ENCODE results near the gene ENSA. TPM values are rescaled to one million over a fixed set of nuclear protein-coding genes. Genes with fewer than 3 reads are reported as not detected.

The ENSA gene
- total RNA-seq, 1 experiment from 2014 or later = 212 TPM

GRCh38 chr1:150578272-150579109, 50.9 kb downstream of the ENSA start:
- H3K27ac Mint-ChIP-seq = peak overlapping the region; percentile 99
- Histone ChIP-seq H4K5ac (ENCODE audit: insufficient read length, low read depth, low read length) (peak overlapping the region; percentile 74), H4K20me1 (ENCODE audit: control insufficient read depth, insufficient read depth, insufficient read length) (no peaks in the 10 kb centered on the region), H3K27ac (ENCODE audit: insufficient read length, low read depth, low read length) (peak overlapping the region; percentile 89), H2BK12ac (ENCODE audit: insufficient read length, low read depth, low read length) (no peak overlapping the region), H3K9me3 (ENCODE audit: control insufficient read depth, low read depth, low read length) (no peaks in the 10 kb centered on the region), H3K23me2 (ENCODE audit: insufficient read length, low read depth, low read length, poor library complexity, severe bottlenecking) (peaks cover 7% of the 10 kb centered on the region), H3T11ph (ENCODE audit: low read length) (no peak overlapping the region), H2BK15ac (ENCODE audit: low read depth, low read length) (no peak overlapping the region), H2BK120ac (ENCODE audit: low read depth, low read length, poor library complexity, severe bottlenecking) (peak overlapping the region; percentile 3), H3K27me3 (ENCODE audit: insufficient read depth, low read length) (no peaks in the 10 kb centered on the region), H3K79me1 (ENCODE audit: insufficient read depth, low read depth, low read length, poor library complexity, severe bottlenecking) (no peaks in the 10 kb centered on the region), H3K4me1 (ENCODE audit: insufficient read depth, low read length) (peaks cover 4% of the 10 kb centered on the region), H3K14ac (ENCODE audit: insufficient read depth, low read length) (peak overlapping the region; percentile 99), H3K56ac (ENCODE audit: insufficient read length, low read depth, low read length) (peak overlapping the region; percentile 44), H2BK5ac (ENCODE audit: insufficient read length, low read length) (peak overlapping the region; percentile 64), H4K91ac (ENCODE audit: insufficient read length, low read depth, low read length) (peak overlapping the region; percentile 3), H3K23ac (ENCODE audit: insufficient read length, low read depth, low read length) (peak overlapping the region; percentile 15), H3K4me2 (ENCODE audit: insufficient read depth, insufficient read length, low read length) (peak overlapping the region; percentile 98), H4K8ac (replicated peaks; ENCODE audit: insufficient read length, low read depth, low read length) (no peak overlapping the region), H2BK20ac (ENCODE audit: low read depth, low read length, poor library complexity, severe bottlenecking) (no peak overlapping the region), H3K79me2 (ENCODE audit: insufficient read depth, low read length) (peaks cover 35% of the 10 kb centered on the region), H3K9ac (ENCODE audit: extremely low read depth, insufficient read length, low read length) (peak overlapping the region; percentile 98), H2AK5ac (ENCODE audit: insufficient read length, low read length) (no peak overlapping the region), H2AFZ (ENCODE audit: low read length) (no peak overlapping the region), H3K4ac (ENCODE audit: low read depth, low read length) (peak overlapping the region; percentile 17; the same call in 1 of the 2 replicates), H3K18ac (ENCODE audit: insufficient read length, low read depth, low read length) (peak overlapping the region; percentile 98)
- H3K4me3 Mint-ChIP-seq = peak overlapping the region; percentile 96 to 97
- no peak for TF ChIP-seq CTCF (conservative IDR thresholded peaks at IDR 0.05)
- peaks cover 6 to 15% of the 10 kb centered on the region in 2 experiments; a peak in 4 of 5 replicates for H3K9me3 Mint-ChIP-seq
- WGBS (ENCODE audit: extremely low coverage, insufficient read length, low lambda C conversion rate) = no CpG with 5 or more reads among the region's 50 CpGs
- peaks cover 52 to 55% (median 55%) of the 10 kb centered on the region in 3 experiments for H3K36me3 Mint-ChIP-seq (ENCODE audit: insufficient read depth in 1 of 3, low read depth in 3 of 3)
- H3K4me1 Mint-ChIP-seq = peaks cover 43 to 52% of the 10 kb centered on the region in 2 experiments
- DNase-seq = no peak
- H3K27me3 Mint-ChIP-seq (ENCODE audit: low read depth) = peaks cover 3% of the 10 kb centered on the region; the same call in 1 of the 2 replicates
